Stimulated activated CD8-positive, alpha-beta memory T cell treated with anti-CD3 and anti-CD28 coated beads, Interleukin-2, amount 100 ng/mL, for 1 hour (primary cell): Measurements from ENCODE around the gene S100A6.

Source experiments
- DNase-seq, 2 donors: peaks; one replicate each; pipeline ENCODE4 v3.0.0-alpha.2; 2020; ENCODE audit warnings: low read depth in 2 of 2

Gene S100A6

GRCh38 chr1:153545067-153546055 lies 9.6 kb upstream of the S100A6 start, which contains the start of gene S100A4:
S100A4 (minus strand) TSS chr1:153545806; CDS start chr1:153544794, 1,012 bp downstream.
- peak; percentile 71 to 84 for DNase-seq

GRCh38 chr1:153544453-153545066 lies 8.8 kb upstream of the S100A6 start:
- DNase-seq = no peak

- DNase-seq = no peak
Measured at GRCh38 chr1:153543736-153544135, 7.9 kb upstream of the S100A6 start.

GRCh38 chr1:153542956-153543711 lies 7.3 kb upstream of the S100A6 start:
- DNase-seq = no peak

- no peak for DNase-seq
Measured at GRCh38 chr1:153541641-153542590, 6.1 kb upstream of the S100A6 start.

GRCh38 chr1:153540394-153541361 lies 4.9 kb upstream of the S100A6 start, which contains the start of gene S100A5:
S100A5 (minus strand) TSS chr1:153540934; CDS start chr1:153540191, 743 bp downstream.
- DNase-seq = no peak

GRCh38 chr1:153539395-153540093 lies 3.8 kb upstream of the S100A6 start:
- no peak for DNase-seq

- DNase-seq = no peak
Measured at GRCh38 chr1:153538315-153538821, 2.6 kb upstream of the S100A6 start.

GRCh38 chr1:153537376-153537730 lies 1.6 kb upstream of the S100A6 start:
- no peak for DNase-seq

GRCh38 chr1:153536671-153537375 lies 1.0 kb upstream of the S100A6 start:
- DNase-seq = no peak

- DNase-seq = peak; percentile 71 to 73
Measured at GRCh38 chr1:153536012-153536670, 350 bp upstream of the S100A6 start.

GRCh38 chr1:153534925-153535241 lies 908 bp downstream of the S100A6 start:
- DNase-seq = no peak

- no peak for DNase-seq
Measured at GRCh38 chr1:153534226-153534924, 1.4 kb downstream of the S100A6 start.

- no peak for DNase-seq
Measured at GRCh38 chr1:153533689-153534201, 2.0 kb downstream of the S100A6 start.

- peak; percentile 44 to 66 for DNase-seq
Measured at GRCh38 chr1:153532769-153533599, 2.8 kb downstream of the S100A6 start.

- no peak for DNase-seq
Measured at GRCh38 chr1:153532181-153532580, 3.6 kb downstream of the S100A6 start.
